ENCODE results near the gene SERPINB5.

DNA sequence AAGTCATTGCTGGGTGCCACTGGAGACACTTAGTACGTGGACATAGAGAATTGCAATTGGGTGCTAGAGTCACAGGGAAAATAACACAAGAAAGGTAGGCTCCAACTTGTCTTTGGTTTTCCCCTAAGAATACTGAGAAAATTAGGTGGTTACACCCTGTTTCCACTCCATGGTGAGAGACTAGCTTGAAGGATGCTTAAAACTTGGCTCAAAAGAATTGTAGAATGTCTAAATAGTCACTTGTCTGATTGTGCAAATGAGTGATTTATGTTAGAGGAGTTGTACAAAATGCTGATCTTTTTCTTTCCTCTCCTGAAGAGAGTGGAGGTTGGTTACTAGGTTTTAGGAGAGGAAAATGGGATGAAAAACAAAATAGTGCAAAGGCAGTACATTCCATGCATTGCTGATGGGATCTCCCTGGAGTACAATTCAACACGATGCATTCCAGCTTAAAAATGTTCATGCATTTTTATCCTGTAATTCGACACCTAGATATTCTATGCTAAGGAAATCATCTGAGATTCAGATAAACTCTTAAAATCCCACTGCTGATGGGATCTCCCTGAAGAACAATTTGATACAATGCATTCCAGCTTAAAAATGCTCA lies 63.2 kb downstream of the SERPINB5 start:
- TF ChIP-seq POLR2AphosphoS5 (IDR thresholded peaks at IDR 0.05) (no peak), POLR2A (IDR thresholded peaks at IDR 0.05) (no peak)
- TF ChIP-seq, protein P1, sequence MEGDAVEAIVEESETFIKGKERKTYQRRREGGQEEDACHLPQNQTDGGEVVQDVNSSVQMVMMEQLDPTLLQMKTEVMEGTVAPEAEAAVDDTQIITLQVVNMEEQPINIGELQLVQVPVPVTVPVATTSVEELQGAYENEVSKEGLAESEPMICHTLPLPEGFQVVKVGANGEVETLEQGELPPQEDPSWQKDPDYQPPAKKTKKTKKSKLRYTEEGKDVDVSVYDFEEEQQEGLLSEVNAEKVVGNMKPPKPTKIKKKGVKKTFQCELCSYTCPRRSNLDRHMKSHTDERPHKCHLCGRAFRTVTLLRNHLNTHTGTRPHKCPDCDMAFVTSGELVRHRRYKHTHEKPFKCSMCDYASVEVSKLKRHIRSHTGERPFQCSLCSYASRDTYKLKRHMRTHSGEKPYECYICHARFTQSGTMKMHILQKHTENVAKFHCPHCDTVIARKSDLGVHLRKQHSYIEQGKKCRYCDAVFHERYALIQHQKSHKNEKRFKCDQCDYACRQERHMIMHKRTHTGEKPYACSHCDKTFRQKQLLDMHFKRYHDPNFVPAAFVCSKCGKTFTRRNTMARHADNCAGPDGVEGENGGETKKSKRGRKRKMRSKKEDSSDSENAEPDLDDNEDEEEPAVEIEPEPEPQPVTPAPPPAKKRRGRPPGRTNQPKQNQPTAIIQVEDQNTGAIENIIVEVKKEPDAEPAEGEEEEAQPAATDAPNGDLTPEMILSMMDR (IDR thresholded peaks at IDR 0.05): no peak

Measured in suprapubic skin (tissue), 4 donors.